Epithelial cell of esophagus (primary cell): Measurements from ENCODE around the gene ETV6.

Experiments
- DNase-seq: peaks from one replicate; pipeline ENCODE4 v3.0.0; 2010; ENCODE audit warnings: low read depth
- H3K4me3 ChIP-seq: 2 replicates; pipeline ENCODE4 v1.5.1; 2011; ENCODE audit warnings: mild to moderate bottlenecking, low read length, control low read depth
- CTCF ChIP-seq: IDR thresholded peaks from 2 replicates; pipeline ENCODE4 v1.5.1; 2011; ENCODE audit warnings: low read depth, mild to moderate bottlenecking, low read length, control low read depth, inconsistent platforms; ENCODE audit not compliant: insufficient read depth; ENCODE audit errors: missing control alignments

ETV6 gene

GRCh38 chr12:11862798-11863197 is 213.3 kb downstream of the ETV6 start:
- DNase-seq, result no peak
- TF ChIP-seq CTCF, result no peak
- H3K4me3 ChIP-seq, result no peak overlapping the region

- no peak for DNase-seq
- H3K4me3 ChIP-seq, result no peak overlapping the region
- TF ChIP-seq CTCF, result no peak
These were observed 214.0 kb downstream of the ETV6 start for GRCh38 chr12:11863478-11863906.

DNA sequence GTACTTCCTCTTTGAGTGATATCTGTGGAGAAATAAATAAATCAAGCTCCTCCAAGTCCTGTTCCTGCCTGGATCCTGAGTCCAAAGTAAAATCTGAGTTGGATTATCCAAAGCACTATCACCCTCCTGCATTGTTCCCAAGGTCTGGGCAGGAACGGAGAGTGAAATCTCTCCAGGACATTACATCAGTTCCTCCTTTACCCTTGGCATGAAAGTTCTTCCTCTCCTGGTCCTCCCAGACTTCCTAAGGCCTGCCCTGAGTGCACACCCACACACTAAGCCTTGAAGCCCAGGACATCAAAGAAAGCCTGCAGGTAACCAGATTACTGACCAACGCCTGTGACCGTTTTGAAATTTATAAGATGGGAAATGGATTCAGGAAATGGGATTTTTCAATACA is 214.5 kb downstream of the ETV6 start:
- no peak for DNase-seq

GRCh38 chr12:11865824-11866223 is 216.3 kb downstream of the ETV6 start:
- DNase-seq, result no peak
- no peak for TF ChIP-seq CTCF
- no peak overlapping the region for H3K4me3 ChIP-seq

More for the DNA sequence above, 214.5 kb downstream of the ETV6 start:
- no peak for TF ChIP-seq CTCF
- H3K4me3 ChIP-seq, result no peak overlapping the region

DNA sequence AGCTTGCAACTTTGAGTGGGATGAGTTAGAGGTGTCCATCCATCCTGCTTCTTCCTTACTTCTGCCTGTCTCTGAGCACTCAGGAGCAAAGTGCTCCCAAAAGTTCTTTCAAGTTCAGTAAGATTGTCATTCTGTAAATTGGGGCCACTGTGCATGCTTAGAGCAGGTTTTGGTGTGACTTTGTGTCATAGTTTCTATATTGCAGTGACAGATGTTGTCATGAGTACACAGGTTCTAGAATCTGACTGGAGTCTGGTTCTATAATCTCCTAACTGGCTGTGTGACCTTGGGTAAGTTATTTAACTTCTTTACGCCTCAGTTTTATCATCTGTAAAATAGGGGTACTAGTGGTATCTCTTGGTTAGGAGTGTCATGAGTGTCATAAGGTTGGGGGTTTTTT is 218.6 kb downstream of the ETV6 start:
- no peak for DNase-seq
- no peak overlapping the region for H3K4me3 ChIP-seq
- TF ChIP-seq CTCF, result no peak

GRCh38 chr12:11869406-11869805 is 219.9 kb downstream of the ETV6 start:
- no peak for DNase-seq
- TF ChIP-seq CTCF, result no peak
- no peak overlapping the region for H3K4me3 ChIP-seq

DNA sequence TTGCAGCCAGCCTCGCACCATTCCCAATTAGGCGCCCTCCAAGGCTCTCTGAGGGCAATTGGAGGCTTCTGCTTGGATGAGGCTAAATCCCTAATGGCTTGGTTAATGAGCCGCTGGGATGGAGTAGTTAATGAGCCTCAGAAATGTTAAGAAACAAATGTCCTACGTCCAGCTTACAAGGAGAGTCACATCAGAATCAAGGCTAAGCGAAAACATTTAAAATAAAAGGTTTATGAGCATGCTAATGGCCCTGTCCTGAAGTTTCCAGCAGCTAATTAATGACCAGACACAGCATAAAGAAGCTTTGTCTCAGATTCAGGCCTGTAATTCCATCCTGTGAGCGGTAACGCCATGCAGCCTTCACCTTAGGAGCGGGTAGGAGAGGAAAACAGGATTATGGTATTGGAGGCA is 220.6 kb downstream of the ETV6 start:
- DNase-seq, result no peak
- no peak overlapping the region for H3K4me3 ChIP-seq
- TF ChIP-seq CTCF, result no peak
